ENCODE results near the gene FOXJ1.

Gene FOXJ1

DNA sequence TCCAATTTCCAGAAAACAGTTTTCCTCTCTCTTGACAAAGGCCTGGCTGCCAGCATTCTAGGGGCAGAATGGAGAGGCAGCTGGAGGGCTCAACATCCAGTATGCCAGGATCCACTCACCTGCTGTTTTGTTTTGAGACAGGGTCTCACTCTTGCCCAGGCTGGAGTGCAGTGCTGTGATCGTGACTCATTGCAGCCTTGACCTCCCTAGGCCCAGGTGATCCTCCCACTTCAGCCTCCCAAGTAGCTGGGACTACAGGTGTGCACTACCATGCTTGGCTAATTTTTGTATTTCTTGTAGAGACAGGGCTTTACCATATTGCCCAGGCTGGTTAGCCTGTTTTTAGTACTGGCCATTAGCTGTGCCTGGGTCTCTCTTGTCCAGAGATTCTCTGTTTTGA, 29.1 kb upstream of the FOXJ1 start:
- Mint-ChIP-seq H3K4me3 (no peak overlapping the region), H3K4me1 (peaks cover 7% of the 10 kb centered on the region), H3K27me3 (no peaks in the 10 kb centered on the region), H3K27ac (no peak overlapping the region), H3K9me3 (no peaks in the 10 kb centered on the region), H3K36me3 (ENCODE audit: low read depth) (peaks cover 2% of the 10 kb centered on the region)
- DNase-seq (no peak), ATAC-seq (no peak)

DNA sequence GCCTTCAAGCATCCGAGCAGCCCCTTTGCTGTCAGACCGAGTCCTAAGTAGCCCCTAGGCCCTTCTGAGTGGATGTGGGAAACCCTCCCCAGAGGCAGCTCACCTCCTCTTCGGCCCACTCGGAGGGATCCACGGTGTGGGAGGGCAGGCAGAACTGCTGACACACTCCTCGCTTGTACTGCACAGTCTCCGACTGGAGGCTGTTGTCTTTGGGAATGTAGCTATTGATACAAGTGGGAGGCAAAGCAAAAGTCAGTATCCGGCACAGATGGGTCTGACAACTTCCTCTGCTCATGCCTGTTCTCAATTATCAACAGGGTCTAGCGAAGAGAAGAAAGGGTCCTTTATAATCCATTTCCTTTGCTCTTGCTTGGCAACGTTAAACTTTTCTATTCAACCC, 25.9 kb upstream of the FOXJ1 start:
- Mint-ChIP-seq H3K36me3 (ENCODE audit: low read depth) (peaks cover 5% of the 10 kb centered on the region), H3K27me3 (no peaks in the 10 kb centered on the region), H3K9me3 (no peaks in the 10 kb centered on the region), H3K27ac (no peak overlapping the region), H3K4me3 (no peak overlapping the region), H3K4me1 (peaks cover 11% of the 10 kb centered on the region)
- DNase-seq: no peak
- ATAC-seq: no peak

DNA sequence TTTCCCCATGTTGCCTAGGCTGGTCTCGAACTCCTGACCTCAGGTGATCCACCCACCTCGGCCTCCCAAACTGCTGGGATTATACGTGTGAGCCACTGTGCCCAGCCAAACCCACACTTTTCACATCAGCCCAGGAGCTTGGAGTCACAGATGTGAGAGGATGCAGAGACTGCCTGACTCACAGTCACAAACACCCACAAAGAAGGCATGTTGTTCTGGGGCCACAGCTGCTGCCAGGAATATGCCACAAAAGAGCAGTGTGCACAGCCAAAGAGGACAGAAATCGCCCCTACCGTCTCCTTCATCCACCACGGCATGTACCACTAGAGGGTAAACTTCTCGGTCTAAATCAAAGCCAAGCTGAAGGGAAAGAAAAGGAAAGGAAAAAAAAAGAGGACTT, 25.1 kb upstream of the FOXJ1 start:
- no peak overlapping the region for H3K4me3 Mint-ChIP-seq
- H3K36me3 Mint-ChIP-seq (ENCODE audit: low read depth): peaks cover 5% of the 10 kb centered on the region
- no peaks in the 10 kb centered on the region for H3K9me3 Mint-ChIP-seq
- no peaks in the 10 kb centered on the region for H3K27me3 Mint-ChIP-seq
- DNase-seq: no peak
- H3K27ac Mint-ChIP-seq: no peak overlapping the region
- peaks cover 11% of the 10 kb centered on the region for H3K4me1 Mint-ChIP-seq
- peak; percentile 76 for ATAC-seq

DNA sequence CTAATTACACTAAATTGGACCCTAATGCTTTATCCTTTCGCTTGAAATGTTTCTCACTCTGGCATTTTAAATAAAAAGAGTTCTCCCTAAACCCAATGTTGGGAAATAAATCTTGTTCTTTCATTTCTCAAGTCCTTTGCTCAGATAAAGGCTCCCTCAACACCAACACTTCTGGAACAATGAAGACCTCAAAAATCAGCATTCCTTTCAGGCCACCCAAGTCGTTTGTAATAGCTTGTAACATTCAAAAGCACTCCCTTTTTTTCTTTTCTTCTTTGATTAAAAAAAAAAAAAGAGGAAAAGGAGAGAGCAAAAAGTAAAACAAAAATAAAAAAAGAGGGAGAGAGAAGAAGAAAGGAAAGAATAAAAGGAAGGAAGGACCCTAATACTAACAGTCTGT, 23.3 kb upstream of the FOXJ1 start:
- Mint-ChIP-seq H3K4me1 (peaks cover 11% of the 10 kb centered on the region), H3K9me3 (no peaks in the 10 kb centered on the region), H3K27me3 (no peaks in the 10 kb centered on the region), H3K4me3 (no peak overlapping the region), H3K36me3 (ENCODE audit: low read depth) (peaks cover 5% of the 10 kb centered on the region), H3K27ac (no peak overlapping the region)
- DNase-seq (no peak), ATAC-seq (no peak)

DNA sequence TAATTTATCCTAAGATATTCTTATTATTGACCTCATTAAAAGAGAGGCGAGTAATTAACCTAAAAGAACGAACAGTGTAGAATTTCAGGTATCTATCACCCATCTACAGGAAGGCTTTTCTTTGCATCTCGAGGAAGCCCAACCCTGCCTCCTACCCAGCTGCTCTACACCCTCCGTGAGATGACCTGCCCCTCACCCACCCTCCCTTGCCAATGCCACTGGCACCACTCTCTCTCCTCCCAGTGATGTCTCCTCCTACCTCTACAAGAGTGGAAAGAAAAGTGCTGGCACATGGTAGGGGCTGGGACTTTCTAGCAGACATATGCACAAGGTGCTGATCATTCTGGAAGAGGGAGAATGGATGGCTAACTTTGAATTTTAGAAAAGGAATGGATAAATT, 22.9 kb upstream of the FOXJ1 start:
- Mint-ChIP-seq H3K36me3 (ENCODE audit: low read depth) (peaks cover 5% of the 10 kb centered on the region), H3K27me3 (no peaks in the 10 kb centered on the region), H3K9me3 (no peaks in the 10 kb centered on the region), H3K27ac (no peak overlapping the region), H3K4me3 (no peak overlapping the region), H3K4me1 (peaks cover 11% of the 10 kb centered on the region)
- ATAC-seq (no peak), DNase-seq (no peak)

DNA sequence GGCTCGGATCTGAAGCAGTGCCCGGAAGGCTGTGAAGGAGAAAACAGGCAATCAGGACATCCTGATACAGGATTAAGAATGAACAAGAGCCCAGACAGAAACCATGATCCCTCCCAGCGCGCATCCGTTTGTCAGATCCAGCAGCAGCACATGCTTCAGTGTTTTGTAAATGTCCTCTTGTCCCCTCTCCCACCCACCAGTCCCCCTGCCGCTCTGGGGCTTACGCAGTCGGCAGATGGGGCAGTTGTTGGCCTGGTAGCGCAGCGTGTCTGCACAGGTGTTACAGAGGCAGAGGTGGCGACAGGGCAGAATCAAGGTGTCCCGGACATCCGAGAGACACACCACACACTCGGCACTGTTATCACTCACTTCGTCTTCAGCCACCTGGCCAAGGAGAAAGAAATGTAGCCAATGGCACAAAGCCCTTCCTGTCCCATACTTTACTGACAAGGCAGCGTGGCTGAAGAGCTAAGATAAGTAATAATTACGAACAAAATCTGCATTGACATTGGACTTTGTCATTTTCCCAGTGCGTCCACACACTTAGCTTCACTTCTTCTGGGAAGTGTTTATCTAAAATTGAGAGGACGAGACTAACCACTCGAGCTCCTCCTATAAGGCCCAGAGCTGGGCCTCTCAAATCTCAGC, 20.7 kb upstream of the FOXJ1 start:
- no peak for DNase-seq
- Mint-ChIP-seq H3K4me3 (no peak overlapping the region), H3K27me3 (no peaks in the 10 kb centered on the region), H3K9me3 (no peaks in the 10 kb centered on the region), H3K27ac (no peak overlapping the region), H3K4me1 (peaks cover 11% of the 10 kb centered on the region), H3K36me3 (ENCODE audit: low read depth) (peaks cover 9% of the 10 kb centered on the region)
- no peak for ATAC-seq

DNA sequence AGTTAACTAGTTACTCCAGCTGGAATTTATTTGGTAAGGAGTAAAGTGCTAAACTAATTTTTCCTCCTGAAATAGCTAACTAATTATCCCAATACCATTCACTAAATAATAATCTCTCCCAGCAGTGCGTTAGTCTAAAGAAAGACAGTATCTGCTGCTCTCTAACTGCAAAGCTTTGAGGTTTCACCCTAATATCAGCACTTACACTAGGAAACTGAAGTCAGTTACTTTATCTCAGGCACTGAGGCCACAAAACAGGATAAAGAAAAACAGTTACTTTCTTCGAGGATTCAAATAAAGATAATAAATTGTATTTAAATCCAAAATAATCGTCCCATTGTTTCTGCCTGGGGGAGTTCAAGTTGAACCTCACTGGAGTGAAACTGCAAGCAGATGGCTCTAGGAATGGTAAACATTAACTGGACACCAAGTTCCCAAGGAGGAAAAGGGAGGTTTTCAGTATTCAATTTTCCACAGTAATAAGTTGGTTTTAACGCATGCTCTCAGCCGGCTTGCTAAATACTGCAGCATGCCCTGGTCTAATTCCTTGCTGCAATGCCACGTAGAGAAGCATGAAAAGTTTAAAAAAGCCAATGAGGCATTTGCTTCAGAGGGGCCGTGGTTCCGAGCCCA, 20.0 kb upstream of the FOXJ1 start:
- Mint-ChIP-seq H3K4me1 (peaks cover 7% of the 10 kb centered on the region), H3K9me3 (no peaks in the 10 kb centered on the region), H3K4me3 (no peak overlapping the region), H3K36me3 (ENCODE audit: low read depth) (peaks cover 9% of the 10 kb centered on the region), H3K27me3 (no peaks in the 10 kb centered on the region), H3K27ac (no peak overlapping the region)
- no peak for ATAC-seq
- no peak for DNase-seq

DNA sequence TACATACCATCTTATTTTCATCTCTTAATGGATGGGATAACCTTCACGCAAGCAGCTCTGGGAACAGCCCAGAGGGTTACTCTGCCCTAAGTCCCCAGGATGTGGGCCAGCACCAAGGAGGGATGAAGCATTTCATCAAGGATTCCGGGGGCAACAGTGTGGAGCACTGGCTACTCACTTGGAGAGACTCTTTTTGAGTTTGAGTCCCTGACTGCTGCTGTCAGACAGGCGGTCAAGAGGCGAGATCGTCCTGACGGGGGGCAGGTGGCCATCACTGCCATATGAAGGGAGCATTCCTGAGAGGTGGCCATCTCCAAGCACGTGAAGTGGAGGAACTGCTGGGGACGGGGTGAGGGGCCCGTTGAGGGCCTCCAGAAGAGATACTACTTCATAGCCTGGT, 18.1 kb upstream of the FOXJ1 start:
- peaks cover 3% of the 10 kb centered on the region for H3K4me1 Mint-ChIP-seq
- no peak for ATAC-seq
- DNase-seq: no peak
- no peak overlapping the region for H3K4me3 Mint-ChIP-seq
- no peaks in the 10 kb centered on the region for H3K9me3 Mint-ChIP-seq
- H3K36me3 Mint-ChIP-seq (ENCODE audit: low read depth): peaks cover 8% of the 10 kb centered on the region
- no peaks in the 10 kb centered on the region for H3K27me3 Mint-ChIP-seq
- H3K27ac Mint-ChIP-seq: no peak overlapping the region

DNA sequence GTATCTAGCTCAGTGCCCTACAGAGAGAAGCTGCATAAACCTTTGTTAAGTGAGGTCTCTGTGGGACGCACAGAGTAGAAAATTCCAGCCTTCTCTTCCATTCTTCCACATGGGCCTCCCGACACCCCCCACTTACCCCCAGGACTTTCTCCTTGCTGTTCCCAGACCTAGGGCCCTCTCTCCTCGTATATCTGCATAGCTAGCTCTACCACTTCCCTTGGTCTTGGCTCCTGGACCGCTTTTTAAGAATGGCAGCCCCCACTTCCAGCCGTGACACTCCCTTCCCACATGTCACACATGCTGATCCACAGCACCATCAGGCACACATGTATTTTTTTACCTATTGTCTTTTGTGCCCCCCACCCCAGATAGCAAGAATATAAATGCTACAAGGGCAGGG, 16.7 kb upstream of the FOXJ1 start:
- Mint-ChIP-seq H3K36me3 (ENCODE audit: low read depth) (peaks cover 8% of the 10 kb centered on the region), H3K27ac (no peak overlapping the region), H3K9me3 (no peaks in the 10 kb centered on the region), H3K27me3 (no peaks in the 10 kb centered on the region), H3K4me3 (no peak overlapping the region), H3K4me1 (peaks cover 15% of the 10 kb centered on the region)
- DNase-seq: no peak
- no peak for ATAC-seq

DNA sequence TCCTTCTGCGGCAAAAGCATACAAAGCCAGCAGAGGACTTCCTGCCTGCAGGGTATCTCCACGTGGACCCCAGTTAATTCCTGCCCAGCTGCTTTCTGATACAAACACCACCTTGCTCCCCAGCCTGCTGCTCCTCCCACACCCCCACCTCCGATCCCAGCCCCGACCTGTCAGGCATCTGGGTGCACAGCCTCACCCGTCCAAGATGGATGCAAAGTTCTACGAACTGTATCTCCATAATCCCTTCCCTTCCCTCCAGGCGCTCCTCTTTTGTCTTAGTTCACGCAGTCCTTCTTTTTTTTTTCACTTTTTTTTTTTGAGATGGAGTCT, 15.6 kb upstream of the FOXJ1 start:
- ATAC-seq: no peak
- H3K4me1 Mint-ChIP-seq: peaks cover 27% of the 10 kb centered on the region

DNA sequence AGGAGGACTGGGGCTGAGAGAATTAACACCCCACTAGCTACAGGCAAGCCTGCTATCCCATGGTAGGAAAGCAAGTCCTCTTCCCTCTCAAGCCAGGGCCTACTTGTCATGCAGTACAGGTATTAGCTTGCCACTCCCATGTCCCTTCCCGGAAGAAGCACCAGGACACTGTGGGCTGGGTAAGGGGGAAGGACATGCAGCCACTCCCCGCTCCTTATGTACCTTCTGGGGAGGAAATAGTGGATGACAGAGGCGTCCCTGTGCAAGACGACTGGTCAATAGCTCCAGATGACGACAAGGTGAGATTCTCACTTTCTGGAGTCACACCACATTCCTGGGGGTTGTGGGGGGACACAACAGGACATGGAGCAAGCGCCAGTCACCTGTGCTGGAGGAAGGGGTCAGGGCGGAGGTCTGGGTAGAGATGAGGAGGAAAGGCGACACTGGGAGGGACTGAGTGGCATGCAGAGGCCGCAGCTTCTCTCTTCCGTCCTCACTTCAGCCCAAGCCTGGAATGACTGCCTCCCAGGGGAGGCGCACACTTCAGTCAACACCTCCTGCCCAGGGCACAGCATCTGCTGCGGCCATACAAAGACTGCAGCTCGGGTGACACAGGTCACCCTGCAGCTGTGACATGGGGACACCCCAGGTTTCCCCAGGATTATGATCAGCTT, 15.1 kb upstream of the FOXJ1 start:
- no peak for ATAC-seq
- no peak for DNase-seq
- no peak overlapping the region for H3K4me3 Mint-ChIP-seq
- H3K9me3 Mint-ChIP-seq: no peaks in the 10 kb centered on the region
- H3K4me1 Mint-ChIP-seq: peaks cover 32% of the 10 kb centered on the region
- no peaks in the 10 kb centered on the region for H3K27me3 Mint-ChIP-seq
- peaks cover 16% of the 10 kb centered on the region for H3K36me3 Mint-ChIP-seq (ENCODE audit: low read depth)
- H3K27ac Mint-ChIP-seq: no peak overlapping the region

More for the DNA sequence above, 15.6 kb upstream of the FOXJ1 start:
- H3K36me3 Mint-ChIP-seq (ENCODE audit: low read depth): peaks cover 15% of the 10 kb centered on the region
- no peak overlapping the region for H3K27ac Mint-ChIP-seq
- H3K9me3 Mint-ChIP-seq: no peaks in the 10 kb centered on the region
- no peak for DNase-seq
- no peaks in the 10 kb centered on the region for H3K27me3 Mint-ChIP-seq
- H3K4me3 Mint-ChIP-seq: no peak overlapping the region

DNA sequence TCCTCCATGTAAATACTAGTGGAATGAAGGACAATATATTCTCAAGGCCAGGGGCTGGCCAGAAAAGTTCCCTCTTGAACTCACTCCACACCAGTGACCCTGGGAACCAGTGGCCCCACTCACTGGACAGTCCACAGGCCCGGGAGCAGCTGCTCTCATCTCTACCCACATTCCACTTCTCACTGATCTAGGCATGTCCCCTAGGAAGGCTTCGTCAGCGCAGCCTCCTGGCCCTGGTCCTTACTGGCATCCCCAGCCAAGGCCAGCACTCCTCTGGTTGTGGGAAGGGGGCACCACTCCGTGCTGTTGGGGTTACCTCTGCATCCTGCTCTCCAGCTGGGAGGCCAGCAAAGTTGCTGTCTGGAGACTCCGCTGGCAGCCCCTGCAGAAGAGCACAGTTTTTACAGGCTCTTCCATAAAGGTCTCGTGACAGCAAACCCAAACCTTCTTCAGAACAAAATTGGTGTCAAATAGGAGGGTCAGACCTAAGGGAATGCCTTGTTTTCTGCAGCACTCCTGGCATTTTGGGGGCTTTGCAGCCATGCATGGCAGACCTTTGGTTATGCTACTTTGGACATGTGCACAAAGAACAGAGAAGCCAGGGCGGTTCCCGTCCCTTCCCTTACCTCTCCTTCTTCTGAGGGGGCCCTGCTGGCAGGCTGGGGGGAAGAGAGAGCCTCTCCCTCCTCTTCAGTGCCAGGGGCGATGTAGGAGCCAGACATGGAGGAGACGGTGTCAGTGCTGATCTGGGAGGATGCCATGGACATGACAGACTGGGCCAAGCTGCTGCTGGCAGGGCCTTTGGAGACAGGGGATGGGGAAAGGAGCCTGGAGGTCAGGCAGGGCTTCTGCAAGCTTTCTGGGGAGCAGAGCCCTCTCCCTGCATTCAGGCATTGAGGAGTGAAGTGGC, 14.1 kb upstream of the FOXJ1 start:
- Mint-ChIP-seq H3K4me3 (no peak overlapping the region), H3K27me3 (no peaks in the 10 kb centered on the region), H3K36me3 (ENCODE audit: low read depth) (peaks cover 20% of the 10 kb centered on the region), H3K9me3 (no peaks in the 10 kb centered on the region), H3K4me1 (peaks cover 34% of the 10 kb centered on the region), H3K27ac (no peak overlapping the region)
- DNase-seq (no peak), ATAC-seq (no peak)

DNA sequence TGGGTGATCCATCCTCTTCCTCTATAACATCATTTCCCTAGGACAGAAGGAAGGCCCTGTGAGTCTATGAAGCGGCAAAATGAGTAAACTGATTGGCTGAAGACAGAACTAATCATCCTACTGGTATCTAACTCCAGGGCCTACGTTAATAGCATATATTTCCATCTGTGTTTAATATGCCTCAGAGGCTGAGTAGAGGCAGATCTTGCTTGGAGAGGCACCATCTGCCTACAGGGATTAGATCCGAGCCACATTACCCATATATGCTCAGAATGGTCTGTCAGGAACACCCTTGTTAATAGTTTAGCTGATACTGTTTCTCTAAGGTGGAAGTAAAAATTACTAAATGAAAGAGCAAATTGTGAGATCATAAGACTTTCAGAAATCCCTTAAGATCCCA, 13.2 kb upstream of the FOXJ1 start:
- DNase-seq: no peak
- Mint-ChIP-seq H3K36me3 (ENCODE audit: low read depth) (peaks cover 20% of the 10 kb centered on the region), H3K27ac (peak overlapping the region; percentile 10), H3K9me3 (no peaks in the 10 kb centered on the region), H3K4me1 (peaks cover 34% of the 10 kb centered on the region), H3K27me3 (no peaks in the 10 kb centered on the region), H3K4me3 (no peak overlapping the region)
- no peak for ATAC-seq

DNA sequence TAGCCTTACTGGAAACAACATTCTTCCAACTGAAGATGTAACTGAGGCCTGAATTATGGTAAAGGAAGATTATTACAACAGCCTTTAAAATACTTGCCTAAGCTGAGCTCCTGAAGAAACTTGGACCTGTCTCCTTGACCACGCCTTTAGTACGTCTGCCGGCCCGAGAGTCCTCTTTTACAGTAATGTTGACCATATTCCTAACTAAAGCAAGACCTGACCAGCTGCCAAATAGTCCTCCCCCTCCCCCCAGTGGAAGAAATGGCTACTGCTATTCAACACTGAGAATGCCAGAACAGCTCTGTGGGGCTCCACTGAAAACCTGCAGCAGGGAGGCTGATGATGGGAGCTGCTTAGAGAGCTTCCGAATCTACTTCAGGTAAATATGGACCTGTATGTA, 12.6 kb upstream of the FOXJ1 start:
- DNase-seq (no peak), ATAC-seq (peak; percentile 24)
- Mint-ChIP-seq H3K27ac (no peak overlapping the region), H3K27me3 (no peaks in the 10 kb centered on the region), H3K4me3 (no peak overlapping the region), H3K9me3 (no peaks in the 10 kb centered on the region), H3K4me1 (peaks cover 36% of the 10 kb centered on the region), H3K36me3 (ENCODE audit: low read depth) (peaks cover 21% of the 10 kb centered on the region)

DNA sequence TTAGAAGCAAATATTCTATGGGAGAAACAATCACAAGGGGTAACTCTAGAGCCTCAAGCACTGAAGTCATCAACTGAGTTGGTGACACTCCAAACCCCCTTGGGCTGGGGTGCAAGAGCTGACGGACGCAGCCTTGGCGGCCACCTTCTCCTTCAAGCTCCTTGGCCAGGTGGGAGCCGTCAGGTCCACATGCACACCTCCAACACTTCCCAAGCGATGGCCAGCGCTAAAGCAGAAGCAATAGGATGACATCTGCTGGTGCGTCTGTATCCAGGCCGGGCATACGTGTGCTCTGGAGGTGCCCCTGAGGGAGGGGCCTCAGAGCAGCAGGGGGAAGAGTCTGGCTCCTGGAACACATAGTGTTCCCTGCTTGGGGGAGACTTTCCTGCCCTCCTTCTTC, 12.2 kb upstream of the FOXJ1 start:
- Mint-ChIP-seq H3K36me3 (ENCODE audit: low read depth) (peaks cover 21% of the 10 kb centered on the region), H3K27me3 (no peaks in the 10 kb centered on the region), H3K9me3 (no peaks in the 10 kb centered on the region), H3K4me3 (no peak overlapping the region), H3K27ac (peak overlapping the region; percentile 46), H3K4me1 (peaks cover 36% of the 10 kb centered on the region)
- ATAC-seq: no peak
- DNase-seq: no peak

Data from activated naive CD8-positive, alpha-beta T cell treated with anti-CD3 and anti-CD28 coated beads, Interleukin-2, amount 50 U/mL, for 24 hours (primary cell).